Fibroblast of peridontal ligament (primary cell): ENCODE results near the gene SCT.

Experiments
- DNase-seq: peaks from one replicate; pipeline ENCODE4 v3.0.0-alpha.2; 2010; ENCODE audit errors: extremely low read depth

The SCT gene

DNA sequence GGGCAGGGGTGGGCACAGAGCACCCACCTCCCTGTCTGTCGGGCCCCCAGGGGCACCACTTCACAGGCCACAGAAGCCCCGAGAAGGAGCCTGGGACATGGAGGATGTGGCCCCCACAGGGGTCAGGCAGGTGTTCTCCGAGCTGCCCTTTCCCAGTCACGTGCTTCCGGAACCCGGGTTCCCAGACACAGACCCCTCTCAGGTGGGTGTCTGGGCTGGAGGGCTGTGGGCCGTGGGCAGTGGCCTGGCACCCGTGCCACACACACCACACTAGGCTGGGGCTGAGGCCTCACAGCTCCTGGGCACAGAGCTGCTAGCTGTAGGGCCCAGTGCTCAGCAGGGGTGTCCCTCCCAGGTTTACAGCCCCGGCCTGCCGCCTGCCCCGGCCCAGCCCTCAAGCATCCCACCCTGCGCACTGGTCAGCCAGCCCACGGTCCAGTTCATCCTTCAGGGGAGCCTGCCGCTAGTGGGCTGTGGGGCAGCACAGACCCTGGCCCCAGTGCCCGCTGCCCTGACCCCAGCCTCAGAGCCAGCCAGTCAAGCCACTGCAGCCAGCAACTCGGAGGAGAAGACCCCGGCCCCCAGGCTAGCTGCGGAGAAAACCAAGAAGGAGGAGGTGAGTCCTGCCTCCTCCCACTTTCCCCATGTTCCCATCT is 16.7 kb downstream of the SCT start:
- no peak for DNase-seq

GRCh38 chr11:609341-609811 is 17.6 kb downstream of the SCT start:
- DNase-seq: no peak

- no peak for DNase-seq
Observed at GRCh38 chr11:608791-609251, 18.2 kb downstream of the SCT start.

DNA sequence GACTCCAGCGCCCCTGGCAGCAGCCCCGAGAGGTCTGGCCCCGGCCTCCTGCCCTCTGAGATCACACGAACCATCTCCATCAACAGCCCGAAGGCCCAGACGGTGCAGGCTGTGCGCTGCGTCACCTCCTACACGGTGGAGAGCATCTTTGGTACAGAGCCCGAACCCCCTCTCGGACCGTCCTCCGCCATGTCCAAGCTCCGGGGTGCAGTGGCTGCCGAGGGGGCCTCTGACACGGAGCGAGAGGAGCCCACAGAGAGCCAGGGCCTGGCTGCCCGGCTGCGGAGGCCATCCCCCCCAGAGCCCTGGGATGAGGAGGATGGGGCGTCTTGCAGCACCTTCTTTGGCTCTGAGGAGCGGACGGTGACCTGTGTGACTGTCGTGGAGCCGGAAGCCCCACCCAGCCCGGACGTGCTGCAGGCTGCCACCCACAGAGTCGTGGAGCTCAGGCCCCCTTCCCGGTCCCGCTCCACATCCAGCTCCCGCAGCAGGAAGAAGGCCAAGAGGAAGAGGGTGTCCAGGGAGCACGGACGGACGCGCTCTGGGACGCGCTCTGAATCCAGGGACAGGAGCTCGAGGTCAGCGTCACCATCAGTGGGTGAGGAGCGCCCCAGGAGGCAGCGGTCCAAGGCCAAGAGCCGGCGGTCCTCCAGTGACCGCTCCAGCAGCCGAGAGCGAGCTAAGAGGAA is 18.9 kb downstream of the SCT start:
- no peak for DNase-seq

GRCh38 chr11:607020-607780 is 19.8 kb downstream of the SCT start:
- no peak for DNase-seq

GRCh38 chr11:606245-606644 is 20.7 kb downstream of the SCT start:
- no peak for DNase-seq

DNA sequence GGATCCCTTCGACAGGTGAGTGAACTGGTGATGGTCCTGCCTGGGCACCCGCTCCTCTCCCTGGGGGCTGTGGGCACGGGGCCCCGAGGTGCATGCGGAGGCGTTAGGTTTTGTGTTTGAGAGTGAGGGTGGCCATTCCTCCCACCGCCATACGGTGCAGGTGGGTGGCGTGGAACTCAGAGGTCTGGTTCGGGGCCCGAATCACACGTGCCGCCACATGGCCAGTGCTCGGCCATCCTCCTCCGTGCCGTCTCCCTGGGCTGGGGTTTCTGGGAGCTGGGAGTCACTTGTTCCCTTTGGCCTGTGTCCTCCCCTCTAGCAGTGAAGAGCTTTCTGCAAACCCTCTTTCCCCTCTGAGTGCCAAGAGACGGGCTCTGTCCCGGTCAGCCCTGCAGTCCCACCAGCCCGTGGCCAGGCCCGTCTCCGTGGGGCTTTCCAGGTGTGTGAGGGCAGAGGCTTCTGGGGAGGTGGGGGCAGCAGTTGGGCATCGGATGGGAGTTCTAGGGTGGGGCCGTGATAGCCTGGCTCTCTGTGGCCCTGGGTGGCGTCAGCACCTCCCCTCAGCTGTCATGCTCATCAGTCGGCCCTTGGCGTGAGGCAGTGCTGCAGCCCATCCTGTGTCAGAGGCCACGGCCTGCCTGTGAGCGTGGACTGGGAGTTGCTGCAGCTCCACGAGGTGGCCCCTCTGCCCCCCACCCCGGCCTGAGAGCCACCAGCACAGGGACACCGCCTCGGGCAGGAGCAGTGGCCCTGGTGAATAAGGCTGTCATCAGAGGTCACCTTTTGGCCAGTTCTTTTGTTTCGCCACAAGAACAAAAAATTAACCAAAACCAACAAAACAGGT is 21.5 kb downstream of the SCT start:
- DNase-seq: no peak

- DNase-seq: no peak
Observed at GRCh38 chr11:603154-603553, 23.8 kb downstream of the SCT start.

- no peak for DNase-seq
Observed at GRCh38 chr11:601573-602245, 25.3 kb downstream of the SCT start.

GRCh38 chr11:598005-598680 is 28.8 kb downstream of the SCT start:
- DNase-seq: no peak

GRCh38 chr11:597166-597725 is 29.7 kb downstream of the SCT start:
- DNase-seq: no peak

GRCh38 chr11:596374-596773 is 30.6 kb downstream of the SCT start:
- no peak for DNase-seq

DNA sequence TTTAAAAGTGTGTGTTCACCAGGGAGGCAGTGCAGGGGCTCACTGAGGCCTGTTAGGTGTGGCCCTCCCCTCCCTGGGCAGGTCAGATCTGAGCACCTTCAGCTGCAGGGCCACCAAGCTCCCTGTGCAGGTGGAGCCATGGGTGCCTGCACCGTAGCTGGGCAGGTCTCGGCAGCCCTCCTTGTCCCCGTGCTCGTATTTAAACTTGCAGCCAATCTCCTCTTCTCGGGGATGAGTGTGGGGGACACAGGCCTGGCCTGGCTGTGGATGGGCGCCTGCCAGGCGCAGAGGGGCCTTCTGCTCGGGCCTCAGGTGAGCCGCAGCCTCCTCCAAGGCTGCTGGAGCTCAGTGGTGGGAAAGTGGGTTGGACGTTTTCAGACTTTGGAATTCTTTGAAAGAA is 31.6 kb downstream of the SCT start:
- DNase-seq: no peak

DNA sequence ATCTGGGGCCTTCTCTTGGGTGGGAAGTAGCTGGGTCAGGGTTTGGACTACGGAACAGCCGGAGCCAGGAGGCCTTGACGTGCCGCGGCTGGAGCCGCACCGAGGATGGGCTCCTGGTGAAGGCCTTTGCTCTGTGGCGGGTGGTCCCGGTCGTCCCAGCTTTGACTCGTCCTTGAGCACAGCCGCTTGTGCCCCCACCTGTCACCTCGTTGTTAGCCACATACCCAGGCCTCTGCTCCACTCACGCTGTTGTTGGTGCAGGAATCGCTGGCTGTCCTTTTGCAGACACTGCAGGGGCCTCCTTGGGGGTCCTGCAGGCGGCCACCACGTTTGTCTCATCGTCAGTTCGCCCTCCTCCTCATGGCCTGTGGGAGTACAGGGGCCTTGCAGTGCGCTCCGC is 33.6 kb downstream of the SCT start:
- DNase-seq: no peak

GRCh38 chr11:592918-593317 is 34.1 kb downstream of the SCT start:
- DNase-seq: no peak

GRCh38 chr11:592501-592900 is 34.5 kb downstream of the SCT start:
- no peak for DNase-seq

DNA sequence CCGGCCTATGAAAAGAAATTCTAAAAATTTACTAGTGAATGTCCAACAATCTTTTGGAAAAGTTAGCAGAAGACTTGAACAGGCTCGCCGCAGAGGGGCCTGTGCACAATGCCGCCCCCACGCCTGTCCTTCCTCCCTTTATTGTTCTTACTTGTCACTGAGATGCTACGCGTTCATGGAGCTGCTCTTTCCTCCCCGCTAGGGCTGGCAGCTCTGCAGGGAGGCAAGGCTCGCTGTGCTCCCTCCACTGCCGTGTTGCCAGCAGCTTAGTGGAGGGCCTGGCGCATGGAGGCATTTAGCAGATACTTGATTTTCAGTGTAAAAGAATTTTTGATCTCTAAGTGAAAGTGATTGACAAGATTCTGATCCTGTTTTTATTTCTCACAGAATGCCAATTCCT is 36.0 kb downstream of the SCT start:
- no peak for DNase-seq

DNA sequence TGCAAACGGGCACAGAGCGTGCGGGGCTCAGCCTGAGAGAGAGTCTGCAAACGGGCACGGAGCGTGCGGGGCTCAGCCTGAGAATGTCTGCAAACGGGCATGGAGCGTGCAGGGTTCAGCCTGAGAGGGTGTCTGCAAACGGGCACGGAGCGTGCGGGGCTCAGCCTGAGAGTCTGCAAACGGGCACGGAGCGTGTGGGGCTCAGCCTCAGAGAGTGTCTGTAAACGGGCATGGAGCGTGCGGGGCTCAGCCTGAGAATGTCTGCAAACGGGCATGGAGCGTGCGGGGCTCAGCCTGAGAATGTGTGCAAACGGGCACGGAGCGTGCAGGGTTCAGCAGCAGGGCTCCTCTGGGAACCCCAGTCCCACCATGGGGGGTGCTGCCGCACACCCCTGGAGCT is 37.2 kb downstream of the SCT start:
- no peak for DNase-seq

DNA sequence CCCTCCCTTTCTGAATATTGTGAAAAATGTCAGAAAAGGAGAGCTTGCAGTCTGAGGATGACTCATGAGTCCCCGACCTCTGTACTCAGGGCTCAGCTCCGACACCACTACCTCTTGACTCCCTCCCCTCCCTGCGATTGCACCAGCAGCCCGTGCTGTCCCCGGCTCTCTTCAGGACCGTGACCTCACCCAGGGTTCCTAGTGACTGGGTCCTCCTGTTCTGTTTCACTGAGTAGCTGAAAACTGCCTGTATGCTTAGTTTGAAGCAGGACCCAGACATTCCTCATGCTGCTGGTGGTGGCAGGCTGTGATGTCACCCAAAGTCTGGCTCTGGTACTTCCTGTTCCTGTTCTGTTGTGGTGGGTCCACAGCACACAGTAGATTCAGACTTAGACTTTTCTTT is 39.0 kb downstream of the SCT start:
- peak; percentile 25 for DNase-seq

DNA sequence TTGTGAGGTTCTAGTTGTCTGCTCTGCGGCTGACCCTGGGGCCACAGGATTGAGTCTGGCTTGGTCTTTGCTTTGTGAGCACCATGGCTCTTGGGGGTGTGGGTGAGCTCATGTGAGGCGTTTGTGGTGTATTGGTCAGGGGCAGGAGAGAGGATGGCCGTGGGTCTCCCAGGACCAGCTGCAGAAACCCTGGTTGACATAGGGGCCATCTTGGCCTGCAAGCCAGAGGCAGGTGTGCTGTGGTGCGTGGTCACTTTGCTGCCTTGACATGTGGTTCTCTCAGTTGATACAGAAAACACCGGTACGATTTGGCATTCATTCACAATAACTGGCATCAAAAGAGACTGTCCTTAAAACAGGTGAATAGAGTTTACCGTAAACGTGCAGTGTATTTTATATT is 39.4 kb downstream of the SCT start:
- no peak for DNase-seq
